K562 (cell line): ENCODE measurements around the gene MTERF2. TPM values are rescaled to one million over a fixed set of nuclear protein-coding genes. Genes with fewer than 3 reads are reported as not detected.

ENCODE experiments used
- POLR2AphosphoS2 ChIP-seq: IDR thresholded peaks from 2 replicates; pipeline ENCODE4 v1.6.1; 2012; ENCODE audit warnings: low read length, improper control_type of control experiment
- RBBP5 ChIP-seq: fragments of 200-600 bp; sonication (generic); IDR thresholded peaks from 2 replicates; pipeline ENCODE4 v1.6.1; 2012; ENCODE audit warnings: borderline replicate concordance, mild to moderate bottlenecking, low read length, control low read depth, inconsistent platforms; ENCODE audit not compliant: insufficient read depth, poor library complexity, severe bottlenecking
- SRF ChIP-seq, 2 experiments: fragments of 250-450, 450-650 bp in 1 of 2; sonication (Bioruptor Pico) in 1 of 2; sonication (generic) in 1 of 2; formaldehyde crosslinking; IDR thresholded peaks; 2 replicates each; pipeline versions ENCODE4 v1.5.0 to v1.5.1; 2020 to 2022; ENCODE audit warnings: mild to moderate bottlenecking in 1 of 2, missing genetic modification reagents in 1 of 2
- TOE1 ChIP-seq, 2 experiments: fragments of 450-650 bp in 1 of 2; sonication (generic) in 1 of 2; formaldehyde crosslinking in 1 of 2; IDR thresholded peaks; 2 replicates each; pipeline versions ENCODE4 v1.7.1 to v1.8.0; 2016 to 2022; ENCODE audit warnings: borderline replicate concordance in 2 of 2, mild to moderate bottlenecking in 2 of 2, antibody characterized with exemption in 1 of 2, inconsistent platforms in 1 of 2, low read depth in 1 of 2, missing genetic modification reagents in 1 of 2, moderate library complexity in 1 of 2
- polyA plus RNA-seq, 8 experiments: library from polyadenylated mRNA; depleted of rRNA in 4 of 8; stranded (reverse) in 5 of 8; unstranded in 3 of 8; fragments of >200 nt; fragmentation: Nextera tagmentation in 2 of 8; fragmentation: Illumina TruSeq in 1 of 8; extraction: Ambion mirVana in 2 of 8; extraction: Trizol in 1 of 8; gene quantifications; 2 replicates each; pipeline versions ENCODE4 v1.2.1 to v1.2.3, GENCODE V29; 2011 to 2014; ENCODE audit warnings: inconsistent platforms in 1 of 8, missing spikeins in 1 of 8
- total RNA-seq, 7 experiments: library from RNA; depleted of rRNA in 6 of 7; stranded (reverse); fragments of >200 nt in 6 of 7; fragmentation: Illumina TruSeq in 2 of 7; extraction: Trizol in 2 of 7; gene quantifications; 2 replicates each; pipeline versions ENCODE4 v1.2.1 to v1.2.3, GENCODE V29; 2011 to 2021; ENCODE audit warnings: low replicate concordance in 1 of 7
- TF ChIP-seq, protein P1 (sequence below): sonication (generic); IDR thresholded peaks from 2 replicates; pipeline ENCODE4 v1.6.1; 2016
- TF ChIP-seq, protein P2 (sequence below): fragments of 200-600 bp; sonication (generic); IDR thresholded peaks from one replicate; pipeline ENCODE4 v1.6.1; 2012; ENCODE audit warnings: mild to moderate bottlenecking, low read depth, low read length, inconsistent platforms
- TF ChIP-seq, protein P3 (sequence below): fragments of 250-450 bp; sonication (Bioruptor Pico); IDR thresholded peaks from 2 replicates; pipeline ENCODE4 v1.5.0; 2021
- TF ChIP-seq, protein P4 (sequence below): fragments of 450-650 bp; formaldehyde crosslinking; IDR thresholded peaks from 2 replicates; pipeline ENCODE4 v1.4.0; 2020; ENCODE audit warnings: mild to moderate bottlenecking, mixed read lengths

The MTERF2 gene
- total and polyA plus RNA-seq, 9 of the 15 experiments (the other 6 are each of a cell fraction or from before 2014, with no cell fraction given): 10.0 to 63.2 (median 33.2) TPM

DNA sequence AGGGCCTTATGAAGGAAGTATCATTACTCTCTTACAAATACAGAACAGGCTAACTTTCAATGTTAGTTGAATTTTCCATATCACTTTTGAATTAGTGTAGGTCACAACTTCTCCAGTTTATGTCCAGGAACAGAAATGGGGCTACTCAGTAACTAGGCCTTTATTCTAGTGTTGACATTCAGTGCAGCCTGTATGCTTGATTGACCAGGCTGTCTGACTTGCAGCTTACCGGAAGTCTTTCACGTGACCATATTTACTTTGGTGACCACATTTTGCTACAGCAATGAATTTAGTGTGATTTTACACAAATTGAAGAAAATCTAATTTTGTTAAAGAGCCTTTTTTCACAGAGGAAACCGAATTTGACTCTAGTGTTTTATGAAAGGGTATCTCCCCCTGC, 12.4 kb downstream of the MTERF2 start (continued):
- TF ChIP-seq POLR2AphosphoS2: 0 out of 2 replicates have a peak, but pooled peaks have one; percentile 15
- peak; percentile 49; the same call in 1 of the 2 replicates for TF ChIP-seq TOE1 (IDR thresholded peaks at IDR 0.05; ENCODE audit: borderline replicate concordance)
- no peak for TF ChIP-seq TOE1 (CRISPR knock-in tag; IDR thresholded peaks at IDR 0.05; ENCODE audit: borderline replicate concordance, low read depth)
- TF ChIP-seq, protein P1, sequence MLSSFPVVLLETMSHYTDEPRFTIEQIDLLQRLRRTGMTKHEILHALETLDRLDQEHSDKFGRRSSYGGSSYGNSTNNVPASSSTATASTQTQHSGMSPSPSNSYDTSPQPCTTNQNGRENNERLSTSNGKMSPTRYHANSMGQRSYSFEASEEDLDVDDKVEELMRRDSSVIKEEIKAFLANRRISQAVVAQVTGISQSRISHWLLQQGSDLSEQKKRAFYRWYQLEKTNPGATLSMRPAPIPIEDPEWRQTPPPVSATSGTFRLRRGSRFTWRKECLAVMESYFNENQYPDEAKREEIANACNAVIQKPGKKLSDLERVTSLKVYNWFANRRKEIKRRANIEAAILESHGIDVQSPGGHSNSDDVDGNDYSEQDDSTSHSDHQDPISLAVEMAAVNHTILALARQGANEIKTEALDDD: peak; percentile 76
- peak in 1 of 2 experiments; percentile 86; a peak in 1 of 4 replicates for TF ChIP-seq SRF (CRISPR knock-in tag; IDR thresholded peaks at IDR 0.05)
- TF ChIP-seq, protein P2, sequence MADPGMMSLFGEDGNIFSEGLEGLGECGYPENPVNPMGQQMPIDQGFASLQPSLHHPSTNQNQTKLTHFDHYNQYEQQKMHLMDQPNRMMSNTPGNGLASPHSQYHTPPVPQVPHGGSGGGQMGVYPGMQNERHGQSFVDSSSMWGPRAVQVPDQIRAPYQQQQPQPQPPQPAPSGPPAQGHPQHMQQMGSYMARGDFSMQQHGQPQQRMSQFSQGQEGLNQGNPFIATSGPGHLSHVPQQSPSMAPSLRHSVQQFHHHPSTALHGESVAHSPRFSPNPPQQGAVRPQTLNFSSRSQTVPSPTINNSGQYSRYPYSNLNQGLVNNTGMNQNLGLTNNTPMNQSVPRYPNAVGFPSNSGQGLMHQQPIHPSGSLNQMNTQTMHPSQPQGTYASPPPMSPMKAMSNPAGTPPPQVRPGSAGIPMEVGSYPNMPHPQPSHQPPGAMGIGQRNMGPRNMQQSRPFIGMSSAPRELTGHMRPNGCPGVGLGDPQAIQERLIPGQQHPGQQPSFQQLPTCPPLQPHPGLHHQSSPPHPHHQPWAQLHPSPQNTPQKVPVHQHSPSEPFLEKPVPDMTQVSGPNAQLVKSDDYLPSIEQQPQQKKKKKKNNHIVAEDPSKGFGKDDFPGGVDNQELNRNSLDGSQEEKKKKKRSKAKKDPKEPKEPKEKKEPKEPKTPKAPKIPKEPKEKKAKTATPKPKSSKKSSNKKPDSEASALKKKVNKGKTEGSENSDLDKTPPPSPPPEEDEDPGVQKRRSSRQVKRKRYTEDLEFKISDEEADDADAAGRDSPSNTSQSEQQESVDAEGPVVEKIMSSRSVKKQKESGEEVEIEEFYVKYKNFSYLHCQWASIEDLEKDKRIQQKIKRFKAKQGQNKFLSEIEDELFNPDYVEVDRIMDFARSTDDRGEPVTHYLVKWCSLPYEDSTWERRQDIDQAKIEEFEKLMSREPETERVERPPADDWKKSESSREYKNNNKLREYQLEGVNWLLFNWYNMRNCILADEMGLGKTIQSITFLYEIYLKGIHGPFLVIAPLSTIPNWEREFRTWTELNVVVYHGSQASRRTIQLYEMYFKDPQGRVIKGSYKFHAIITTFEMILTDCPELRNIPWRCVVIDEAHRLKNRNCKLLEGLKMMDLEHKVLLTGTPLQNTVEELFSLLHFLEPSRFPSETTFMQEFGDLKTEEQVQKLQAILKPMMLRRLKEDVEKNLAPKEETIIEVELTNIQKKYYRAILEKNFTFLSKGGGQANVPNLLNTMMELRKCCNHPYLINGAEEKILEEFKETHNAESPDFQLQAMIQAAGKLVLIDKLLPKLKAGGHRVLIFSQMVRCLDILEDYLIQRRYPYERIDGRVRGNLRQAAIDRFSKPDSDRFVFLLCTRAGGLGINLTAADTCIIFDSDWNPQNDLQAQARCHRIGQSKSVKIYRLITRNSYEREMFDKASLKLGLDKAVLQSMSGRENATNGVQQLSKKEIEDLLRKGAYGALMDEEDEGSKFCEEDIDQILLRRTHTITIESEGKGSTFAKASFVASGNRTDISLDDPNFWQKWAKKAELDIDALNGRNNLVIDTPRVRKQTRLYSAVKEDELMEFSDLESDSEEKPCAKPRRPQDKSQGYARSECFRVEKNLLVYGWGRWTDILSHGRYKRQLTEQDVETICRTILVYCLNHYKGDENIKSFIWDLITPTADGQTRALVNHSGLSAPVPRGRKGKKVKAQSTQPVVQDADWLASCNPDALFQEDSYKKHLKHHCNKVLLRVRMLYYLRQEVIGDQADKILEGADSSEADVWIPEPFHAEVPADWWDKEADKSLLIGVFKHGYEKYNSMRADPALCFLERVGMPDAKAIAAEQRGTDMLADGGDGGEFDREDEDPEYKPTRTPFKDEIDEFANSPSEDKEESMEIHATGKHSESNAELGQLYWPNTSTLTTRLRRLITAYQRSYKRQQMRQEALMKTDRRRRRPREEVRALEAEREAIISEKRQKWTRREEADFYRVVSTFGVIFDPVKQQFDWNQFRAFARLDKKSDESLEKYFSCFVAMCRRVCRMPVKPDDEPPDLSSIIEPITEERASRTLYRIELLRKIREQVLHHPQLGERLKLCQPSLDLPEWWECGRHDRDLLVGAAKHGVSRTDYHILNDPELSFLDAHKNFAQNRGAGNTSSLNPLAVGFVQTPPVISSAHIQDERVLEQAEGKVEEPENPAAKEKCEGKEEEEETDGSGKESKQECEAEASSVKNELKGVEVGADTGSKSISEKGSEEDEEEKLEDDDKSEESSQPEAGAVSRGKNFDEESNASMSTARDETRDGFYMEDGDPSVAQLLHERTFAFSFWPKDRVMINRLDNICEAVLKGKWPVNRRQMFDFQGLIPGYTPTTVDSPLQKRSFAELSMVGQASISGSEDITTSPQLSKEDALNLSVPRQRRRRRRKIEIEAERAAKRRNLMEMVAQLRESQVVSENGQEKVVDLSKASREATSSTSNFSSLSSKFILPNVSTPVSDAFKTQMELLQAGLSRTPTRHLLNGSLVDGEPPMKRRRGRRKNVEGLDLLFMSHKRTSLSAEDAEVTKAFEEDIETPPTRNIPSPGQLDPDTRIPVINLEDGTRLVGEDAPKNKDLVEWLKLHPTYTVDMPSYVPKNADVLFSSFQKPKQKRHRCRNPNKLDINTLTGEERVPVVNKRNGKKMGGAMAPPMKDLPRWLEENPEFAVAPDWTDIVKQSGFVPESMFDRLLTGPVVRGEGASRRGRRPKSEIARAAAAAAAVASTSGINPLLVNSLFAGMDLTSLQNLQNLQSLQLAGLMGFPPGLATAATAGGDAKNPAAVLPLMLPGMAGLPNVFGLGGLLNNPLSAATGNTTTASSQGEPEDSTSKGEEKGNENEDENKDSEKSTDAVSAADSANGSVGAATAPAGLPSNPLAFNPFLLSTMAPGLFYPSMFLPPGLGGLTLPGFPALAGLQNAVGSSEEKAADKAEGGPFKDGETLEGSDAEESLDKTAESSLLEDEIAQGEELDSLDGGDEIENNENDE: no peak
- TF ChIP-seq, protein P3, sequence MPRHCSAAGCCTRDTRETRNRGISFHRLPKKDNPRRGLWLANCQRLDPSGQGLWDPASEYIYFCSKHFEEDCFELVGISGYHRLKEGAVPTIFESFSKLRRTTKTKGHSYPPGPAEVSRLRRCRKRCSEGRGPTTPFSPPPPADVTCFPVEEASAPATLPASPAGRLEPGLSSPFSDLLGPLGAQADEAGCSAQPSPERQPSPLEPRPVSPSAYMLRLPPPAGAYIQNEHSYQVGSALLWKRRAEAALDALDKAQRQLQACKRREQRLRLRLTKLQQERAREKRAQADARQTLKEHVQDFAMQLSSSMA (CRISPR knock-in tag): no peak
- TF ChIP-seq, protein P4, sequence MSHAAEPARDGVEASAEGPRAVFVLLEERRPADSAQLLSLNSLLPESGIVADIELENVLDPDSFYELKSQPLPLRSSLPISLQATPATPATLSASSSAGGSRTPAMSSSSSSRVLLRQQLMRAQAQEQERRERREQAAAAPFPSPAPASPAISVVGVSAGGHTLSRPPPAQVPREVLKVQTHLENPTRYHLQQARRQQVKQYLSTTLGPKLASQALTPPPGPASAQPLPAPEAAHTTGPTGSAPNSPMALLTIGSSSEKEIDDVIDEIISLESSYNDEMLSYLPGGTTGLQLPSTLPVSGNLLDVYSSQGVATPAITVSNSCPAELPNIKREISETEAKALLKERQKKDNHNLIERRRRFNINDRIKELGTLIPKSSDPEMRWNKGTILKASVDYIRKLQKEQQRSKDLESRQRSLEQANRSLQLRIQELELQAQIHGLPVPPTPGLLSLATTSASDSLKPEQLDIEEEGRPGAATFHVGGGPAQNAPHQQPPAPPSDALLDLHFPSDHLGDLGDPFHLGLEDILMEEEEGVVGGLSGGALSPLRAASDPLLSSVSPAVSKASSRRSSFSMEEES (CRISPR knock-in tag): peak; percentile 43; the same call in 1 of the 2 replicates
- no peak for TF ChIP-seq RBBP5
